GM21528 (cell line): ENCODE results near the gene KIFC1.
"Not testable (repeated sequence)": the region's sequence is repeated elsewhere in the genome, so short reads cannot be mapped to it uniquely, and the experiment has no call there.

Experiments used
- ATAC-seq: cut with Tn5 transposase; IDR thresholded peaks from one replicate; pipeline ENCODE4 v1.9.1; 2021; ENCODE audit warnings: mild to moderate bottlenecking, moderate library complexity; ENCODE audit not compliant: unreplicated experiment, low FRiP score

Gene KIFC1, protein sequence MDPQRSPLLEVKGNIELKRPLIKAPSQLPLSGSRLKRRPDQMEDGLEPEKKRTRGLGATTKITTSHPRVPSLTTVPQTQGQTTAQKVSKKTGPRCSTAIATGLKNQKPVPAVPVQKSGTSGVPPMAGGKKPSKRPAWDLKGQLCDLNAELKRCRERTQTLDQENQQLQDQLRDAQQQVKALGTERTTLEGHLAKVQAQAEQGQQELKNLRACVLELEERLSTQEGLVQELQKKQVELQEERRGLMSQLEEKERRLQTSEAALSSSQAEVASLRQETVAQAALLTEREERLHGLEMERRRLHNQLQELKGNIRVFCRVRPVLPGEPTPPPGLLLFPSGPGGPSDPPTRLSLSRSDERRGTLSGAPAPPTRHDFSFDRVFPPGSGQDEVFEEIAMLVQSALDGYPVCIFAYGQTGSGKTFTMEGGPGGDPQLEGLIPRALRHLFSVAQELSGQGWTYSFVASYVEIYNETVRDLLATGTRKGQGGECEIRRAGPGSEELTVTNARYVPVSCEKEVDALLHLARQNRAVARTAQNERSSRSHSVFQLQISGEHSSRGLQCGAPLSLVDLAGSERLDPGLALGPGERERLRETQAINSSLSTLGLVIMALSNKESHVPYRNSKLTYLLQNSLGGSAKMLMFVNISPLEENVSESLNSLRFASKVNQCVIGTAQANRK

DNA sequence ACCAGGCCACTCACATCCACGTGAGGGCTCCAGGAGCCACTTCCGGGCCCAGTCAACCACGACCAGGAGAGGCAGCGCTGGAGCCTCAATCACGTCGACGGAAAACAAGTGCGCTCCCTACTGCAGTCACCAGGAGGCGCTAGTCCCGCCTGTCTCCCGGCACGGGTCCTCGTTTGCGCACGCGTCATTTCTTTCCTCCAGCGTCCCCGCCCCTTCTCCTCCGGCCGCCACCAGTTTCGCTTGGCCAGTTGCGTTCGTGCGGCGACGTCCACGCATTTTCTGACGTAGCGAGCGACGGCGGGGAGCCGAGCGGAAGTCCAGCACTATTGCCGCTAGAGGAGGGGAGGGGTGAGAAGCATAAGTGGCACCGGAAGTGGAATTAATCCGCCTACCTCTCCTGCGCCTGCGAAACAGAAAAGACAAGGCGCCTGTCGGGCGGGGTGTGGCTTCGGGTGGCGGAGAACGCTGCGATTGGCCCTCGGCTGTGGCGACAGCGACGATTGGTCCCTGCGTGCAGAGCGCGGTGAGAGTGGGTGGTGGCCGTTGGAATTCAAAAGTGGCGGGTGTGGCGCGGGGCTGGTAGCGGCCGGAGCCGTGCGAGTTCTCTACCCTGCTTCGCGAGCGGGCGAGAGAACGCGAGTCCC, at the start of gene KIFC1:
Gene KIFC1, plus strand, starts transcription at position 546 of the 644 bp plus-strand sequence. CDS start 163 bp downstream, outside the sequence.
- peak; percentile 86 for ATAC-seq

DNA sequence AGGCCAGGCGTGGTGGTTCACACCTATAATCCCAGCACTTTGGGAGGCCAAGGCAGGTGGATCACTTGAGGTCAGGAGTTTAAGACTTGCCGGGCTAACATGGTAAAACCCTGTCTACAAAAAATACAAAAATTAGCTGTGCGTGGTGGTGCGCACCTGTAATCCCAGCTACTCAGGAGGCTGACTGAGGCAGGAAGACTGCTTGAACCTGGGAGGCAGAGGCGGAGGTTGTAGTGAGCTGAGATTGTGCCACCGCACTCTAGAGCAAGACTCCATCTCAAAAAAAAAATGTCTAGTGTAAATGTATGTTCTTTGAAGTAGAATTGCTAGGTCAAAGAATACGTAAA, 48.0 kb upstream of the KIFC1 start:
- not testable (repeated sequence) for ATAC-seq

DNA sequence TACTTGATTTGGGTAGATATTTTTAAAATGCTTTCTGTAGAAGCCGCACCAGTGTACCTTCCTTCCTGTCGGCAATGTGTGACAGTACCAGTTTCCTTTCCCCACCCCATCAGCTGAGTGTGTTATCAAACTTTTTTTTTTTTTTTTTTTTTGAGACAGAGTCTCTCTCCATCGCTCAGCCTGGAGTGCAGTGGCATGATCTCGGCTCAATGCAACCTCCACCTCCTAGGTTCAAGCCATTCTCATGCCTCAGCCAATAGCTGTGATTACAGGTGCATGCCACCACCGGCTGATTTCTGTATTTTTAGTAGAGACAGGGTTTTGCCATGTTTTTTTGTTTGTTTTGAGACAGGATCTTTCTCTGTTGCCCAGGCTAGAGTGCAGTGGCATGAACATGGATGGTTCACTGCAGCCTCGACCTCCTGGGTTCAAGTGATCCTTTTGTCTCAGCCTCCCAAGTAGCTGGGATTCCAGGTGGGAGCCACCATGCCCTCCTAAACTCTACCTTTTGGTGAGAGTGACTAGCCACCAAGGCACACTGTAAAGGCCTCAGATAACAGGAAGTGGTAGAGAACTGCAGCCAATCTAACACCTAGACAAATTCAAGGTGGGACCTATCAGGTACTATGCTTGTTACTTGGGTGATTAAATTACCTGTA, 47.5 kb upstream of the KIFC1 start:
- peak; percentile 64 for ATAC-seq

DNA sequence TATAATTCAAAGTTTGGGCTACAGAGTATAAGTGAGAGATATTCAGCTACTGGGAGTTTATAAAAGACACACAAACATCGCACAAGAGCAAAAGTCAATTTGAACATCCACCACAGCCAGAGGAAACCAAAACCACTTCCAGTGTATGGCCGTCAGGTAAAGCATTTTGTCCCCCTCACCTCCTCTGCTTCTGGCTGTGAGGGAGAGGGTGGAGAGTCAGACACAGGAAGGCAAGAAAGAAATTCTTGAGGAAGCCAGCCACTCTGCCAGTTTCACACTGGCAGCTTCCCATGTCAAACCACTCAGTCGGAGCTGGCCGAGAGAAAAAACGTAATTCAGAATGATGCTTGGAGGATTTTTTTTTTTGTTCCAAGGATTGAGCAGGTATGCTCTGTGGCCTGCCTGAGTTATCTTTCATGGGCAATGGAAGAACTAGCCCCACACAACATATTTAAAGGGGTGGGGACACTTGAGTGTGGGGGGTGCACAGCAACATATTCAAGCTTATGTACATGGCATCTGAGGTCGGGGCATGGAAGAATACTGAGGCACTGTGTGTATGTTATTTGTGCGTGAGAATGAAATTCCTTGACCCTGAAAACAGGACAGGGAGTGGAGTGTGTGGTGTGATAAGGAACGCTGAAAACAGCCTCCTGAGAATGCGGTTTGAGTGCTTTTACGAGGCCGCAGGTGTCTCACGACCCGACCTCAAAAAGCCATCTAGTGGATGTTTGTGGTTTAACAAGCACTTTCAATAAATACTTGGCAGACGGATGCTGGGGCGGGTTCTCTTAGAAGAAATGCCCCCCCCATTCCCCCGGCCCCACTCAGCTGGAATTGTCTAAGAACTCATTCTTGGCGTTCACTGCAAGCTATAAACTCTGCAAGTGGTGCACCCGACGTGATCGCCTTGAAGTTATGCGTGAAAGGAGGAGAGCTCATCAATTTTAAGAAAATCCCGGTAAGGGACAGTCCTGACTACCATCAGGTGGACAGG, 46.6 kb upstream of the KIFC1 start:
- no peak for ATAC-seq

DNA sequence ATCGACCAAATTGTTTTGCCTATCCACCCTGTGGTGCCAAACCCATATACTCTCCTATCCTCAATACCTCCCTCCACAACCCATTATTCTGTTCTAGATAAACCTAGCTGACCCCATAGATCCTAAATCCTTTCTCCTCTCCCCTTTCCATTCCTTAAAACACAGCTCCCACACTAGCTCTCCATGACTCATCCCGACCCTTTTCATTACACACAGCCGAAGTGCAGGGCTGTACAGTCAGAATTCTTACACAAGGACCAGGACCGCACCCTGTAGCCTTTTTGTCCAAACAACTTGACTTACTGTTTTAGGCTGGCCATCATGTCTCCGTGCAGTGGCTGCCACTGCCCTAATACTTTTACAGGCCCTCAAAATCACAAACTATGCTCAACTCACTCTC, 44.7 kb upstream of the KIFC1 start:
- not testable (repeated sequence) for ATAC-seq

DNA sequence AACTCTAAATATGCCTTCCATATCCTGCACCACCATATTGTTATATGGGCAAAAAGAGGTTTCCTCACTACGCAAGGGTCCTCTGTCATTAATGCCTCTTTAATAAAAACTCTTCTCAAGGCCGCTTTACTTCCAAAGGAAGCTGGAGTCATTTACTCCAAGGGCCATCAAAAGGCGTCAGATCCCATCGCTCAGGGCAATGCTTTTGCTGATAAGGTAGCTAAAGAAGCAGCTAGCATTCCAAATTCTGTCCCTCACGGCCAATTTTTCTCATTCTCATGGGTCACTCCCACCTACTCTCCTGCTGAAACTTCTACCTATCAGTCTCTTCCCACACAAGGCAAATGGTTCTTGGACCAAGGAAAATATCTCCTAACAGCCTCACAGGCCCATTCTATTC, 43.8 kb upstream of the KIFC1 start:
- no peak for ATAC-seq

DNA sequence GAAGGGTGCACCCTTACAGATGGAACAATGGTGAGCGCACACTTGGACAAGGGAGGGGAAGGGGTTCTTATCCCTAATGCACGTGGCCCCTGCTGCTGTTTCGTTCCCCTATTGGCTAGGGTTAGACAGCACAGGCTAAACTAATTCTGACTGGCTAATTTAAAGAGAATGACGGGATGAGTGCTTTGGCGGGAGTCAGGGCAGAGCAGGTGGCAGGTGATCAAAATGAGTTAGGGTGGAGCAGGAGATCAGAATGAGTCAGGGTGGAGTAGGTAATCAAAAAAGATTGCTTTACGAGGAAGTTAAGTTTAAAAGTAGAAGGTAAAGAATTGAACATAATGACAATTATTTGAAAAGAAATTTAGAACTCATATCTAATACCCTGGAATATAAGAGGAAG, 35.8 kb upstream of the KIFC1 start:
- ATAC-seq, result not testable (repeated sequence)

DNA sequence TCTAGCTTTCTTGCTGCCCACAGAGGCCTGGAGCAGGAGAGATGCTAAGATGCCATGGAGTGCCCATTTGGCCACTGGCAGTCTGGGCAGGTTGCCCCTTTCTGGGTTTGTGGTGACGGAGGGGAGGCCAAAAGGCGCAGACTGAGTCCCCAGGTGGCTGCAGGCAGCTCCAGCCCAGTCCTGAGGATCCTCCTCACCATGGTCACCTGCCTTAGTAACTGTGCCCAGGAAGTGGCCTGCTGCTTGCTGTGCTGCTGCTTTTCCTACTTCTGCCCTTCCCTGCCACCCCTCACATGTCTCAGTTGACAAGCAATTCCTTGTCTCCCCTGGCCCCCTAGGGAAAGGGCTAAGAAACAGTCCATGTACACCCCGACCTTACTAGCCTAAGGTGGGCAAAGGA, 35.3 kb upstream of the KIFC1 start:
- no peak for ATAC-seq

DNA sequence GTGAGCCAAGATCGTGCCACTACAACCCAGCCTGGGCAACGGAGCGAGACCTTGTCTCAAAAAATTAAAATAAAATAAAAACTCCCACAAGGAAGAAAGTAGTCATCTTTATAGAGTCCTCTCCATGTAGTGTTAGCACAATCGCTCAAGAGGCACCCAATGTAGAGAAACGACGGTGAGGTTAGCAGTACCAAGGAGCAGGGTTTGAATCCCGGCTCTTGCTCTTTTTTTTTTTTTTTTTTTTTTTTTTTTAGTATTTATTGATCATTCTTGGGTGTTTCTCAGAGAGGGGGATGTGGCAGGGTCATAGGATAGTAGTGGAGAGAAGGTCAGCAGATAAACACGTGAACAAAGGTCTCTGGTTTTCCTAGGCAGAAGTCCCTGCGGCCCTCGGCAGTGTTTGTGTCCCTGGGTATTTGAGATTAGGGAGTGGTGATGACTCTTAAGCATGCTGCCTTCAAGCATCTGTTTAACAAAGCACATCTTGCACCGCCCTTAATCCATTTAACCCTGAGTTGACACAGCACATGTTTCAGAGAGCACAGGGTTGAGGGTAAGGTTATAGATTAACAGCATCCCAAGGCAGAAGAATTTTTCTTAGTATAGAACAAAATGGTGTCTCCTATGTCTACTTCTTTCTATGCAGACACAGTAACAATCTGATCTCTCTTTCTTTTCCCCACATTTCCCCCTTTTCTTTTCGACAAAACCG, 34.3 kb upstream of the KIFC1 start:
- ATAC-seq, result not testable (repeated sequence)

DNA sequence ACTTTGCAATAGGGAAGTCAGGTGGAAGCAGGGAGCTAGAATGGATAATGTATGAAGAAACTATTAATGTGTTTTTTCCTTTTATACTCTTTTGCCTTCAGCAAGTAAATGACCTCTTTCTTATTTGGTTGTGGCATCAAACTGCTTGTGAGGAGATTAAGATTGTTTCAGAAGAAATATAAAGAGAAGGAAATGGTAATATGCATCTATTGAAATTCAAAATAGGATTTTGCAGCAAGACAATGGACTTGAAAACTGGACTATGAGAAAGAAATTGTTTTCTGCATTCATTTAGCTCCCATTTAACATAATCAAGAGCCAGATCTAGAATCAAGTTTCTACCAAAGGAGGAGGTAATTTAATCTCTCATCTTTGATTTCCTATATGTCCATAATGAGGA, 32.3 kb upstream of the KIFC1 start:
- no peak for ATAC-seq

DNA sequence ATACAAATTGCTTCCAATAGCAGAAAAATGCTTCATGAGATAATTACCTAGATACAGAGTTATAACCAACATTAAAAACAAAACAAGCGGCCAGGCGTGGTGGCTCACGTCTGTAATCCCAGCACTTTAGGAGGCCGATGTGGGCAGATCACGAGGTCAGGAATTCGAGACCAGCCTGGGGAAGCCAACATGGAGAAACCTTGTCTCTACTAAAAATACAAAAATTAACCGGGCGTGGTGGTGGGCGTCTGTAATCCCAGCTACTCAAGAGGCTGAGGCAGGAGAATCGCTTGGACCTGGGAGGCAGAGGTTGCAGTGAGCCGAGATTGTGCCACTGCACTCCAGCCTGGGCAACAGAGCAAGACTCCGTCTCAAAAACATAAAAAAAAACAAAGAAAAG, 28.1 kb upstream of the KIFC1 start:
- ATAC-seq, result not testable (repeated sequence)

DNA sequence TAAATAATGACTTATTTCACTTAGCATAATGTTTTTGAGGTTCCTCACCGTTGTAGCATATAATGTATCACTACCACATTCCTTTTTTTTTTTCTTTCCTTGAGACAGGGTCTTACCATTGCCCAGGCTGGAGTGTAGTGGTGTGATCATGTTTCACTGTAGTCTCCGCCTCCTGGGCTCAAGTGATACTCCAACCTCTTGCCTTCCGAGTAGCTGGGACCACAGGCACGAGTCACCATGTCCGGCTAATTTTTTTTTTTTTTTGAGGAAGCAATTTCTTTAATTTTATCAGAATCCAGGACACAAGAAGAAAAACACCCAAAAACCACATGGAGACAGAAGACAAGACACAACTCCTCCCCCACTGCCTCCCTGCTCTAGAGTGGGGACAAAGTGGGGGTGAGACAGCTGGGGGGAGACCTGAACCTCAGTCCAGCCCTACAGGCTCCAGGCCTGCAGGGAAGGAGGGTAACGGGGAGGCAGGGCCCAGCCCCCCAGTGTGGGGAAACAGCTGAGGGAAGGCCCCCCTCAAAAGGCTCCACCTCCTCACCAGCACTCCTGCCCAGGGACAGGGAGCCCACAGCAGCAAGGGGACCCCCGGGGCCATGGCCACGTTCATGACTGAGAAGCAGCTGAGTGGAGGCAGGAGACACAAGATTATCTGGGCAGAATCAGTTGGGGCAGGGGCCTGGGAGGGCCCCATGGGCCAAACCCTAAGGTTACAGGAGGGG, 27.0 kb upstream of the KIFC1 start:
- ATAC-seq, result not testable (repeated sequence)

DNA sequence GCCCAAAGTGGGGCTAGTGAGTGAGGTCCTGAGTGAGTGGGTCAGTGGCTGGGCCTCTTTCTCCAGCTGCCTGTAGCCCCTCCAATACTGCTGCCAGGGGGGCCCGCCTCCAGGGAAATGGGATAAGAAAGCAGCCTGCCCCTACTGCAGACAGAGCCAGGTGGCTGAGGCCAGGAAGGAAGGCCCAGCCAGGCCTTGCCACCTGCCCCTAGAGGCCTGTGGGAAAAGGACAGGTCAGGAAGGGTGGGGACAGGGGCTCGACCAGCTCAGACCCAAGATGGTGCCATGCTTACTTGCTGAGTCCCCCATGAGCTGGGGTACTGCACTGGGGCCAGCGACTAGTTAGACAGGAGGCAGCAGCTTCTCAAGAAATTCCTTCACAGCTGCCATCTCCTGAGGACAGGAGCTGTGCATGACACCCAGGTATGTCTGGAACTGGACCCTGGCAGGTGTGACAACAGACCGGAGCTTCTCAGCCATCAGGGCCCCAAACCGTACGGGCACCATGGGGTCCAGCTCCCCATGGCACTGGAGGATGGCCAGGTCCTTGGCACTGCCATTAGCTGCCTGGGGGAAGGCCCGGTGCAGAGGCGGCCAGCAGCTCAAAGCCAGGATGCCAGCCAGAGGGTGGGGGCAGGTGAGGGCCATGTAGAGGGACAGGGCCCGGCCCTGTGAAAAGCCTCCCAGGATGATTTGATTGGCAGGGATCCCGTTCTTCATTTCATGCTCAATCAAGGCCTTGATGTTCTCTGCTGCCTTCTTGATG, 26.2 kb upstream of the KIFC1 start:
- ATAC-seq, result not testable (repeated sequence)

DNA sequence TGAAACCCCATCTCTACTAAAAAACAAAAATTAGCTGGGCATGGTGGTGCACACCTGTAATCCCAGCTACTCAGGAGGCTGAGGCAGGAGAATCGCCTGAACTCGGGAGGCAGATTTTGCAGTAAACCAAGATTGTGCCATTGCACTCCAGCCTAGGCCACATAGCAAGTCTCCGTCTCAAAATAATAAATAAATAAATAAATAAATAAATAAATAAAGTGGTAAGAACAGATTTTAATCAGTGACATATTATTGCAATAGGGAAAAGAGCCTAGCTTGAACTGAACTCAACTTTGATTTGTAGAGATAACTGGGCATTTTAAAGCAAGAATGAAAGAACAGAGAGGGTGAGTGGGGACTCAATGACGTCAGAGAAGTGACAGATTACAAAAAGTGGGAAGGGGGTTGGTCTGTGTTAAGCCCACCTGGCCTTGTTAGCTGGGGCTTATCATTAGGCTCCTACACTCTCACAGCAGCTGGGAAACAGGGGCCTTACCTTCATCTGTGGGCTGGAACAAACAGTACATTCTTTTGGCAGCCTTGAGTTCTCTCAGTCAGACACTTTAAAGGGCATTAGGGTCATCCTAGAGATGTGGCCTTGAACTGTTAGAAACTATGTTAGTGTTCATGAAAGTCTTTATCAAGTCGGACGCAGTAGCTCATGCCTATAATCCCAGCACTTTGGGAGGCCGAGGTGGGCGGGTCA, 24.5 kb upstream of the KIFC1 start:
- no peak for ATAC-seq

DNA sequence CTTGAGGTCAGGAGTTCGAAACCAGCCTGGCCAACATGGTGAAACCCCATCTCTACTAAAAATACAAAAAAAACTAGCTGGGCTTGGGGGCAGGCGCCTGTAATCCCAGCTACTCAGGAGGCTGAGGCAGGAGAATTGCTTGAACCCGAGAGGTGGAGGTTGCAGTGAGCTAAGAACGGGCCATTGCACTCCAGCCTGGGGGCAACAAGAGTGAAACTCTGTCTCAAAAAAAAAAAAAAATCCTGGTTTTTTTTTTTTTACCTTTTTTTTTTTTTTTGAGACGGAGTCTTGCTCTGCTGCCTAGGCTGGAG, 24.0 kb upstream of the KIFC1 start:
- not testable (repeated sequence) for ATAC-seq

DNA sequence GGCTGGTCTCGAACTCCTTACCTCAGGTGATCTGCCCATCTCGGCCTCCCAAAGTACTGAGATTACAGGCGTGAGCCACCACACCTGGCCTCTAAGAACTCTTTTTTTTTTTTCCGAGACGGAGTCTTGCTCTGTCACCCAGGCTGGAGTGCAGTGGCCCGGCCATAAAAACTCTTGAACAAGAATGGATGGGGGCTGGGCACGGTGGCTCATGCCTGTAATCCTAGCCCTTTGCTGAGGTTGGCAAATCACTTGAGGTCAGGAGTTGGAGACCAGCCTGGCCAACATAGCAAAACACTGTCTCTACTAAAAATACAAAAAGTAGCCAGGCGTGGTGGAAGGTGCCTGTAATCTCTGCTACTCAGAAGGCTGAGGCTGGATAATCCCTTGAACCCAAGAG, 19.7 kb upstream of the KIFC1 start:
- not testable (repeated sequence) for ATAC-seq

DNA sequence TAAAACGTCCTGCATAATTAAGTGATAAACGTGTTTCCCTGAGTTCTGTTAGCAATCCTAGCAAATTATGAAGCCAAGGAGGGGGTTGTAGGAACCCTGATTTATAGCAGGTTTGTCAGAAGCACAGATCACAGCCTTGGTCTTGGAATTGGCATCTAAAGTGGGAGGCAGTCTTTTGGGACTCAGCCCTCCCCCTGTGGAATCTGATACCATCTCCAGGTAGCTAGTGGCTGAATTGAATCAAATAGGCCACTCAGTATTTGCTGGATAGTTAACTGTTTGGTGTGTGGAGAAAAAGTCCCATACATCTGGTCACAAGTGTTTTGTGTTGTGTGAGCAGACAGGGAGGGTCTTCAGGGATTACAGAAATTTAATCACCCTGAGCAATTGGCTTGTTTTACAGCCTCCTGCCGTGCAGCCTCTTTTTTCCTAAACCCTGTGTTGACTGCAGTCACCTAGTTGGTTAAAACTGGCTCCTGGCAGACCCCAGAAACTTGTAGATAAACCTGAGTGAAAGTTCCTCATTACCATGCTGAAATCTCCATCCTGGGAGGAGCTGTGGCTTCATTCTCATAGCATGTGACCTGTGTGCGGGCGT, 19.0 kb upstream of the KIFC1 start:
- no peak for ATAC-seq
